CD14-positive monocyte (primary cell): ENCODE measurements around the gene DOCK4. TPM values are rescaled to one million over a fixed set of nuclear protein-coding genes. Genes with fewer than 3 reads are reported as not detected.

Experiments
- DNase-seq, 3 donors: peaks; one replicate each; pipeline ENCODE4 v3.0.0-alpha.2; 2011 to 2022
- H2AFZ ChIP-seq: 2 replicates; pipeline ENCODE4 v1.6.0; 2012; ENCODE audit warnings: mild to moderate bottlenecking, low read depth, low read length, inconsistent platforms; ENCODE audit not compliant: insufficient read depth, poor library complexity, severe bottlenecking
- H3K27ac ChIP-seq, 2 donors: 1 replicate in 1 of 2; 2 replicates in 1 of 2; pipeline ENCODE4 v1.5.1; 2012 to 2013; ENCODE audit warnings: low read length in 2 of 2, control low read depth in 1 of 2, inconsistent platforms in 1 of 2, low read depth in 1 of 2, mild to moderate bottlenecking in 1 of 2
- H3K27me3 ChIP-seq, 2 donors: one replicate each; pipeline versions ENCODE4 v1.6.0 to v1.6.1; 2011 to 2013; ENCODE audit warnings: low read length in 2 of 2; ENCODE audit not compliant: control insufficient read depth in 2 of 2, insufficient read depth in 2 of 2
- H3K36me3 ChIP-seq, 2 donors: replicated peaks in 1 of 2; 1 replicate in 1 of 2; 2 replicates in 1 of 2; pipeline versions ENCODE4 v1.5.1 to v1.6.1; 2012 to 2013; ENCODE audit warnings: low read length in 2 of 2, control low read depth in 1 of 2, inconsistent platforms in 1 of 2, mild to moderate bottlenecking in 1 of 2; ENCODE audit not compliant: insufficient read depth in 2 of 2, control insufficient read depth in 1 of 2
- H3K4me1 ChIP-seq, 2 donors: 1 replicate in 1 of 2; 2 replicates in 1 of 2; pipeline versions ENCODE4 v1.5.1 to v1.6.1; 2012 to 2013; ENCODE audit warnings: low read length in 2 of 2, control low read depth in 1 of 2, inconsistent platforms in 1 of 2, mild to moderate bottlenecking in 1 of 2, moderate library complexity in 1 of 2; ENCODE audit not compliant: insufficient read depth in 2 of 2, control insufficient read depth in 1 of 2
- H3K4me2 ChIP-seq: replicated peaks from 2 replicates; pipeline ENCODE3; 2012; ENCODE audit warnings: low read length, moderate library complexity, mild to moderate bottlenecking; ENCODE audit not compliant: poor library complexity, severe bottlenecking; ENCODE audit errors: extremely low read depth
- H3K4me3 ChIP-seq, 3 experiments: fragments of 200-600 bp in 1 of 3; sonication (generic) in 1 of 3; replicated peaks in 1 of 3; 1 replicate in 2 of 3; 2 replicates in 1 of 3; pipeline ENCODE4 v1.5.1; 2011 to 2013; ENCODE audit warnings: low read length in 3 of 3, mild to moderate bottlenecking in 3 of 3, control low read depth in 2 of 3, low read depth in 2 of 3, inconsistent platforms in 1 of 3, moderate library complexity in 1 of 3
- H3K79me2 ChIP-seq: 2 replicates; pipeline ENCODE4 v1.6.0; 2012; ENCODE audit warnings: mild to moderate bottlenecking, control low read depth, inconsistent platforms, low read length, moderate library complexity; ENCODE audit not compliant: insufficient read depth
- H3K9ac ChIP-seq: 2 replicates; pipeline ENCODE4 v1.6.0; 2017; ENCODE audit warnings: low read length, mild to moderate bottlenecking; ENCODE audit not compliant: insufficient read depth, poor library complexity, severe bottlenecking
- H3K9me3 ChIP-seq, 2 donors: replicated peaks in 1 of 2; 1 replicate in 1 of 2; 2 replicates in 1 of 2; pipeline versions ENCODE4 v1.5.1 to v1.6.1; 2012 to 2013; ENCODE audit warnings: low read length in 2 of 2, control low read depth in 1 of 2; ENCODE audit not compliant: control insufficient read depth in 1 of 2, insufficient read depth in 1 of 2
- H4K20me1 ChIP-seq: 2 replicates; pipeline ENCODE4 v1.6.0; 2012; ENCODE audit warnings: mild to moderate bottlenecking, low read length, control low read depth, moderate library complexity; ENCODE audit not compliant: insufficient read depth
- H3K27ac Mint-ChIP-seq, 7 donors: one replicate each; pipeline ENCODE4 v1.8.0; 2020; ENCODE audit warnings: mild to moderate bottlenecking in 7 of 7, mixed read lengths in 7 of 7, moderate library complexity in 6 of 7, inconsistent platforms in 2 of 7
- H3K27me3 Mint-ChIP-seq, 3 donors: one replicate each; pipeline ENCODE4 v1.8.0; 2021 to 2022; ENCODE audit warnings: low read depth in 3 of 3, mild to moderate bottlenecking in 3 of 3, mixed read lengths in 3 of 3, moderate library complexity in 3 of 3, inconsistent platforms in 1 of 3
- H3K36me3 Mint-ChIP-seq, 2 donors: one replicate each; pipeline ENCODE4 v1.8.0; 2020; ENCODE audit warnings: mixed read lengths in 2 of 2, inconsistent platforms in 1 of 2, mild to moderate bottlenecking in 1 of 2
- H3K4me1 Mint-ChIP-seq: one replicate; pipeline ENCODE4 v1.8.0; 2020; ENCODE audit warnings: mild to moderate bottlenecking, mixed read lengths
- H3K4me3 Mint-ChIP-seq, 2 donors: one replicate each; pipeline ENCODE4 v1.8.0; 2020; ENCODE audit warnings: mild to moderate bottlenecking in 2 of 2, mixed read lengths in 2 of 2, moderate library complexity in 1 of 2
- H3K9me3 Mint-ChIP-seq, 7 donors: one replicate each; pipeline ENCODE4 v1.8.0; 2020 to 2022; ENCODE audit warnings: mixed read lengths in 7 of 7, mild to moderate bottlenecking in 6 of 7, moderate library complexity in 6 of 7, inconsistent platforms in 2 of 7
- CTCF ChIP-seq: fragments of 200-600 bp; IDR thresholded peaks from one replicate; pipeline ENCODE4 v1.8.0; 2022; ENCODE audit warnings: antibody characterized with exemption, mild to moderate bottlenecking
- WGBS: methylation state at CpG from one replicate; pipeline ENCODE4 v1.1.5; 2013; ENCODE audit warnings: missing lambda C conversion rate; ENCODE audit not compliant: insufficient coverage; 5-methylcytosine and 5-hydroxymethylcytosine counted together
- intact Hi-C, 2 donors: fragments of 100-400 bp; cut with micrococcal nuclease; formaldehyde crosslinking; loops; one replicate each; pipeline versions ENCODE4 v1.15.0 to v1.15.1; 2023
- polyA plus RNA-seq, 3 donors: library from polyadenylated mRNA; depleted of rRNA in 1 of 3; unstranded in 2 of 3; stranded (reverse) in 1 of 3; fragments of 300-500 nt in 2 of 3; fragments of >200 nt in 1 of 3; fragmentation: Illumina TruSeq in 2 of 3; gene quantifications; 1 replicate in 2 of 3; 2 replicates in 1 of 3; pipeline ENCODE4 v1.2.3, GENCODE V29; 2012 to 2021

Gene DOCK4
- polyA plus RNA-seq, 3 donors, result 1.3 to 5.0 (median 2.7) TPM

DNA sequence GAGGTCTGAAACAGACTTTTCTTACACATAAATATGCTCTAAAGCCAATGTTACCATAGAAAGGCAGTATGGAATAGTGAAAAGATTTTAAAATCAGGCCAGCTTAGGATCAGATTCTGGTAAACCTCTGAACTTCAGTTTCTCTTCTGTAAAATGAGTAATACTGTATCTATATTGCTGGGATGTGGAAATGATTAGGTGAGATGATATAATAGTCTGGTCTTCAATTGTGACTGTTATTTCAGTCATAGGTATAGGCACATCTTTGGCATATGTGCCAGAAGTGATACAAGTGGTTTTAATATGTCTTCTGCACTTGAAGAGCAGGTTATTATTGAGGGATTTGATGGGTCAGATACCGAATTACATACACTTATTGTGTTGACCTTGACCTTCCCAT is 7.5 kb upstream of the DOCK4 start:
- H3K4me3 Mint-ChIP-seq, result no peak overlapping the region
- no peaks in the 10 kb centered on the region for H3K36me3 ChIP-seq
- H3K4me2 ChIP-seq, result no peak overlapping the region
- no peak overlapping the region for H3K4me3 ChIP-seq
- H3K27ac ChIP-seq, result no peak overlapping the region
- no peak overlapping the region for H2AFZ ChIP-seq
- H3K27me3 ChIP-seq, result no peaks in the 10 kb centered on the region
- H3K9me3 ChIP-seq, result no peaks in the 10 kb centered on the region
- no peaks in the 10 kb centered on the region for H3K4me1 ChIP-seq
- H3K79me2 ChIP-seq, result peaks cover 57% of the 10 kb centered on the region
- peaks cover 3 to 10% of the 10 kb centered on the region in 2 donors for H3K36me3 Mint-ChIP-seq
- TF ChIP-seq CTCF, result no peak
- intact Hi-C loops, result no loop called here
- peaks cover 0 to 4% (median 0%) of the 10 kb centered on the region in 7 donors for H3K9me3 Mint-ChIP-seq
- H3K27ac Mint-ChIP-seq, result no peak overlapping the region
- no peak for DNase-seq
- H3K9ac ChIP-seq, result no peak overlapping the region
- no CpG with 5 or more reads among the region's 1 CpG for WGBS
- no peaks in the 10 kb centered on the region for H3K27me3 Mint-ChIP-seq
- H3K4me1 Mint-ChIP-seq, result peaks cover 13% of the 10 kb centered on the region
- peaks cover 69% of the 10 kb centered on the region for H4K20me1 ChIP-seq

GRCh38 chr7:112212571-112212970 is 6.4 kb upstream of the DOCK4 start:
- H3K27me3 ChIP-seq, result no peaks in the 10 kb centered on the region
- H3K4me3 Mint-ChIP-seq, result no peak overlapping the region
- peaks cover under 1 to 2% of the 10 kb centered on the region in 2 donors for H3K4me1 ChIP-seq
- no peak overlapping the region for H3K4me2 ChIP-seq
- H3K27ac Mint-ChIP-seq, result no peak overlapping the region
- no peak overlapping the region for H3K9ac ChIP-seq
- H3K9me3 Mint-ChIP-seq, result peaks cover 0 to 2% (median 0%) of the 10 kb centered on the region in 7 donors
- H3K27ac ChIP-seq, result no peak overlapping the region
- no peak for TF ChIP-seq CTCF
- WGBS, result no CpG with 5 or more reads among the region's 2 CpGs
- peaks cover 68% of the 10 kb centered on the region for H3K79me2 ChIP-seq
- no peak overlapping the region for H2AFZ ChIP-seq
- no peak overlapping the region for H3K4me3 ChIP-seq
- H3K9me3 ChIP-seq, result no peaks in the 10 kb centered on the region
- peaks cover 2 to 10% of the 10 kb centered on the region in 2 donors for H3K36me3 Mint-ChIP-seq
- no peak for DNase-seq
- H4K20me1 ChIP-seq, result peaks cover 68% of the 10 kb centered on the region
- peaks cover 17% of the 10 kb centered on the region for H3K4me1 Mint-ChIP-seq
- H3K36me3 ChIP-seq, result no peaks in the 10 kb centered on the region
- intact Hi-C loops, result no loop called here
- H3K27me3 Mint-ChIP-seq, result no peaks in the 10 kb centered on the region
